Mesenchymal stem cell (in vitro differentiated cells and primary cell): Measurements from ENCODE around the gene FRMPD1.
A peak's percentile ranks its signal among the peaks of the same experiment; 100 is the strongest.
"Not testable (repeated sequence)": the region's sequence is repeated elsewhere in the genome, so short reads cannot be mapped to it uniquely, and the experiment has no call there.

Experiments used
- DNase-seq: peaks from one replicate; pipeline ENCODE4 v3.0.0-alpha.2; 2013
- H2AFZ ChIP-seq: one replicate; pipeline ENCODE4 v1.6.1; 2013; ENCODE audit warnings: low read depth, mild to moderate bottlenecking, control low read depth, inconsistent platforms, low read length, moderate library complexity
- H2AK5ac ChIP-seq: 2 replicates; pipeline ENCODE4 v1.6.1; 2013; ENCODE audit warnings: low read length, moderate library complexity, mild to moderate bottlenecking, inconsistent platforms; ENCODE audit not compliant: severe bottlenecking
- H2BK120ac ChIP-seq: one replicate; pipeline ENCODE4 v1.6.1; 2013; ENCODE audit warnings: low read depth, mild to moderate bottlenecking, inconsistent platforms, low read length, moderate library complexity
- H2BK12ac ChIP-seq, 2 experiments: one replicate each; pipeline ENCODE4 v1.6.1; 2013; ENCODE audit warnings: inconsistent platforms in 2 of 2, low read length in 2 of 2, mild to moderate bottlenecking in 2 of 2, moderate library complexity in 2 of 2, control low read depth in 1 of 2
- H2BK15ac ChIP-seq: one replicate; pipeline ENCODE4 v1.6.1; 2013; ENCODE audit warnings: mild to moderate bottlenecking, low read depth, inconsistent platforms; ENCODE audit not compliant: poor library complexity, severe bottlenecking
- H2BK5ac ChIP-seq: 2 replicates; pipeline ENCODE4 v1.6.1; 2013; ENCODE audit warnings: low read depth, mild to moderate bottlenecking, low read length, control low read depth, inconsistent platforms; ENCODE audit not compliant: poor library complexity, severe bottlenecking
- H3K14ac ChIP-seq, 2 experiments: one replicate each; pipeline ENCODE4 v1.6.1; 2013; ENCODE audit warnings: inconsistent platforms in 2 of 2, low read length in 2 of 2, control low read depth in 1 of 2, mild to moderate bottlenecking in 1 of 2, moderate library complexity in 1 of 2
- H3K18ac ChIP-seq, 2 experiments: one replicate each; pipeline ENCODE4 v1.6.1; 2013; ENCODE audit warnings: inconsistent platforms in 2 of 2, low read length in 2 of 2, control low read depth in 1 of 2, low read depth in 1 of 2, mild to moderate bottlenecking in 1 of 2
- H3K23ac ChIP-seq, 2 experiments: one replicate each; pipeline ENCODE4 v1.6.1; 2013; ENCODE audit warnings: inconsistent platforms in 2 of 2, low read length in 2 of 2, mild to moderate bottlenecking in 2 of 2, moderate library complexity in 2 of 2, control low read depth in 1 of 2
- H3K27ac ChIP-seq: 2 replicates; pipeline ENCODE4 v1.5.1; 2013; ENCODE audit warnings: mild to moderate bottlenecking, moderate library complexity, low read length, control low read depth, inconsistent platforms; ENCODE audit not compliant: poor library complexity, severe bottlenecking
- H3K27me3 ChIP-seq, 2 experiments: 2 replicates each; pipeline versions ENCODE4 v1.6.1 to v1.7.0; 2013; ENCODE audit warnings: low read length in 2 of 2, mild to moderate bottlenecking in 2 of 2, moderate library complexity in 2 of 2, control low read depth in 1 of 2, inconsistent platforms in 1 of 2; ENCODE audit not compliant: control insufficient read depth in 1 of 2, insufficient read depth in 1 of 2
- H3K36me3 ChIP-seq, 2 experiments: 2 replicates each; pipeline versions ENCODE4 v1.6.1 to v1.7.0; 2013; ENCODE audit warnings: low read length in 2 of 2, control low read depth in 1 of 2, inconsistent platforms in 1 of 2, low read depth in 1 of 2, mild to moderate bottlenecking in 1 of 2; ENCODE audit not compliant: insufficient read depth in 2 of 2, control insufficient read depth in 1 of 2
- H3K4ac ChIP-seq, 2 experiments: one replicate each; pipeline ENCODE4 v1.6.1; 2013; ENCODE audit warnings: inconsistent platforms in 2 of 2, low read length in 2 of 2, mild to moderate bottlenecking in 2 of 2, moderate library complexity in 2 of 2, control low read depth in 1 of 2, low read depth in 1 of 2
- H3K4me1 ChIP-seq: 2 replicates; pipeline ENCODE4 v1.6.1; 2013; ENCODE audit warnings: low read depth, low read length, control low read depth; ENCODE audit not compliant: control insufficient read depth, insufficient read depth
- H3K4me2 ChIP-seq: 2 replicates; pipeline ENCODE4 v1.6.1; 2013; ENCODE audit warnings: low read length, mild to moderate bottlenecking, inconsistent platforms; ENCODE audit not compliant: poor library complexity, severe bottlenecking
- H3K4me3 ChIP-seq, 2 experiments: 2 replicates each; pipeline versions ENCODE4 v1.5.1 to v1.7.0; 2013; ENCODE audit warnings: low read length in 2 of 2, mild to moderate bottlenecking in 2 of 2, control low read depth in 1 of 2, low read depth in 1 of 2; ENCODE audit not compliant: insufficient read depth in 1 of 2
- H3K79me1 ChIP-seq: replicated peaks from 2 replicates; pipeline ENCODE4 v1.6.1; 2013; ENCODE audit warnings: mild to moderate bottlenecking, control low read depth, low read length, inconsistent platforms; ENCODE audit not compliant: poor library complexity, severe bottlenecking
- H3K9ac ChIP-seq: 2 replicates; pipeline ENCODE4 v1.7.0; 2013; ENCODE audit warnings: mild to moderate bottlenecking, low read length, moderate library complexity
- H3K9me3 ChIP-seq: 2 replicates; pipeline ENCODE4 v1.7.0; 2013; ENCODE audit warnings: mild to moderate bottlenecking, low read length; ENCODE audit not compliant: control insufficient read depth
- H4K8ac ChIP-seq: one replicate; pipeline ENCODE4 v1.6.1; 2013; ENCODE audit warnings: inconsistent platforms, mild to moderate bottlenecking, low read length, moderate library complexity
- H4K91ac ChIP-seq: one replicate; pipeline ENCODE4 v1.6.1; 2013; ENCODE audit warnings: mild to moderate bottlenecking, low read length, inconsistent platforms
- WGBS: methylation state at CpG from one replicate; pipeline ENCODE4 v1.1.7; 2013; ENCODE audit warnings: mixed read lengths; 5-methylcytosine and 5-hydroxymethylcytosine counted together

FRMPD1 gene

DNA sequence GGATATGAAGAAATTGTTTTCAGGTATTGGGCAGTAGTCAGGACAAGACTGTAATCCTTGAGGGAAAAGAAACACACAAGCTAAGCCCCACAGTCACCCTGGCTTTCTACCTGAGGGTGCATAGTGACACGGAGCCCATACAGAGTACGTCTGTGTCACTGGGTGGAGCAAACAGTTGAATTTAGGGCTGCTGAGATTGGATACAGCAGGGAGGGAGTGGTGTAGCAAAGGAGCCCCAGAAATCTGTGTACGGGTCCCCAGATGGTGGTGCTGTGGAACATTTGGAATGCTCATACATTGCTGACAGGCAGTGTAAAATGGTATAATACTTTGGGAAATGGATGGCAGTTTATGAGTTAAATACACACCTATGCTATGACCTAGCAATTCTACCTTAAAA is 108.0 kb downstream of the FRMPD1 start:
- Histone ChIP-seq H3K14ac (no peak overlapping the region), H2BK15ac (no peak overlapping the region), H3K4ac (no peak overlapping the region), H3K9me3 (no peaks in the 10 kb centered on the region), H2BK12ac (no peak overlapping the region), H2AK5ac (no peak overlapping the region), H3K4me2 (no peak overlapping the region), H3K9ac (no peak overlapping the region), H3K4me3 (no peak overlapping the region), H3K4me1 (peaks cover 6% of the 10 kb centered on the region), H2BK120ac (no peak overlapping the region), H3K36me3 (peaks cover 0 to 13% of the 10 kb centered on the region in 2 experiments), H3K23ac (no peak overlapping the region), H3K79me1 (peaks cover 13% of the 10 kb centered on the region), H4K8ac (no peak overlapping the region), H3K27ac (no peak overlapping the region), H3K18ac (no peak overlapping the region), H4K91ac (no peak overlapping the region), H3K27me3 (no peaks in the 10 kb centered on the region), H2AFZ (no peak overlapping the region), H2BK5ac (no peak overlapping the region)
- DNase-seq = no peak
- WGBS = 86% methylated on average over 3 of the region's 3 CpGs

DNA sequence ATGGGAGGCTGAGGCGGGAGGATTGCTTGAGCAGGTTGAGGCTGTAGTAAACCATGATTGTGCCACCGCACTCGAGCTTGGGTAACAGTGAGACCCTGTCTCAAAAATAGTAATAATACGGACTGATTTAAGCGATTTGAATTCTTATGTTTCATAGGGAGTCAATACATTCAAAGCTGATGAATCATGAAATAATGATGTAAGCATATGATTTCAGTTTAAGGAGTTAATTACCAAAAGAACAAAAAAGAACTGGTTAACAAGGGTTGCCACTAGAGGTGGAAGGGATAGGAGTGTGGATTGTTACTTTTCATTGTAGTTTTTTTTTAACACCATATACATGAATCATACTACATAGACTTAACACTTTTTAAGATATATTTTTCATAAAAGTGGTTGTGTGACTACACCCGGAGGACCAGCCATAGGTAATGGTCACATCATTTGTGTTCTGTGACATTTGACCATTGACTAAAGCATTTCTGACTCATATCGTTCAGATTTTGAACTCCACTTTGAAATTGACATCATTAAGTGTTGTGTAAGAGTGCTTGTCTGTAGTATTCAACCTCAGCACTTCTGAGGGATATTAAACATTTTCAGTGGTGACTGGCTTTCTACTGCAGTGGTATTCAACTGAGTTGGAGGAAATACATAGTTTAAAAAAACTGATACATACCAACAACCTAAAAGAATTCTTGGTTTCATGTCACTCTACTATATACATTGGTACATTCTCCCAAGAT is 109.8 kb downstream of the FRMPD1 start:
- Histone ChIP-seq H2BK5ac (no peak overlapping the region), H3K18ac (no peak overlapping the region), H2AK5ac (no peak overlapping the region), H2AFZ (no peak overlapping the region), H3K27me3 (no peaks in the 10 kb centered on the region), H3K4me3 (no peak overlapping the region), H3K9me3 (no peaks in the 10 kb centered on the region), H2BK120ac (no peak overlapping the region), H2BK15ac (no peak overlapping the region), H3K36me3 (peaks cover 3 to 16% of the 10 kb centered on the region in 2 experiments), H3K14ac (no peak overlapping the region), H3K79me1 (peaks cover 11% of the 10 kb centered on the region), H4K8ac (no peak overlapping the region), H3K9ac (peak overlapping the region; percentile 44), H3K4ac (no peak overlapping the region), H3K23ac (no peak overlapping the region), H3K4me1 (peaks cover 6% of the 10 kb centered on the region), H3K27ac (no peak overlapping the region), H2BK12ac (no peak overlapping the region), H4K91ac (no peak overlapping the region), H3K4me2 (no peak overlapping the region)
- DNase-seq = peak; percentile 77
- 91% methylated on average over 5 of the region's 7 CpGs for WGBS

DNA sequence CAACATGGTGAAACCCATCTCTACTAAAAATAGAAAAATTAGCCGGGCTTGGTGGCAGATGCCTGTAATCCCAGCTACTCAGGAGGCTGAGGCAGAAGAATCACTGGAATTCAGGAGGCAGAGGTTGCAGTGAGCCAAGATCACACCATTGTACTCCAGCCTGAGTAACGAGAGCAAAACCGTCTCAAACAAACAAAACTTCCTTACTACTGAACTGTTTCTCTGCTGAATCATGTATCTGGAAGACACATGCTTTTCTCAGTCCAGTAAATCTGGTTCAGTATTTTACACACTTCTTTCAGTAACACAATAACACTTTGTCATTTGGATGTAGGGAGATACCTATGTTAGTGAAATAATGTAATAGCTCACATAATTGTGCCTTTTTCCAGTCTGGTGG is 110.8 kb downstream of the FRMPD1 start:
- H2AK5ac ChIP-seq = no peak overlapping the region
- no peak overlapping the region for H2AFZ ChIP-seq

DNA sequence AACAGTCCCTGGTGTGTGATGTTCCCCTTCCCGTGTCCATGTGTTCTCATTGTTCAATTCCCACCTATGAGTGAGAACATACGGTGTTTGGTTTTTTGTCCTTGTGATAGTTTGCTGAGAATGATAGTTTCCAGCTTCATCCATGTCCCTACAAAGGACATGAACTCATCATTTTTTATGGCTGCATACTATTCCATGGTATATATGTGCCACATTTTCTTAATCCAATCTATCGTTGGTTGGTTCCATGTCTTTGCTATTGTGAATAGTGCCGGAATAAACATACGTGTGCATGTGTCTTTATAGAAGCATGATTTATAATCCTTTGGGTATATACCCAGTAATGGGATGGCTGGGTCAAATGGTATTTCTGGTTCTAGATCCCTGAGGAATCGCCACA is 114.5 kb downstream of the FRMPD1 start:
- H3K9me3 ChIP-seq, H2BK5ac ChIP-seq, H2BK12ac ChIP-seq, H4K91ac ChIP-seq, H2AK5ac ChIP-seq, H4K8ac ChIP-seq, H3K4ac ChIP-seq, H3K4me3 ChIP-seq, H2BK15ac ChIP-seq, H3K4me2 ChIP-seq, H3K27ac ChIP-seq, H3K23ac ChIP-seq, H3K27me3 ChIP-seq, H3K79me1 ChIP-seq, H3K9ac ChIP-seq, H3K4me1 ChIP-seq, H3K14ac ChIP-seq, H2BK120ac ChIP-seq, DNase-seq, H3K18ac ChIP-seq, H2AFZ ChIP-seq: not testable (repeated sequence)
- 100% methylated on average over 4 of the region's 6 CpGs for WGBS
- H3K36me3 ChIP-seq = peaks cover 8 to 29% of the 10 kb centered on the region in 2 experiments

More for the DNA sequence above, 110.8 kb downstream of the FRMPD1 start:
- no peak overlapping the region for H2BK15ac ChIP-seq
- no peak overlapping the region for H4K91ac ChIP-seq
- H3K4ac ChIP-seq = no peak overlapping the region
- DNase-seq = peak; percentile 56
- peaks cover 9% of the 10 kb centered on the region for H3K79me1 ChIP-seq
- no peak overlapping the region for H3K14ac ChIP-seq
- 42% methylated on average over 3 of the region's 3 CpGs for WGBS
- H2BK5ac ChIP-seq = no peak overlapping the region
- no peak overlapping the region for H2BK12ac ChIP-seq
- H3K4me1 ChIP-seq = peaks cover 6% of the 10 kb centered on the region
- no peaks in the 10 kb centered on the region for H3K27me3 ChIP-seq
- H3K18ac ChIP-seq = no peak overlapping the region
- H3K23ac ChIP-seq = no peak overlapping the region
- no peak overlapping the region for H3K4me3 ChIP-seq
- no peaks in the 10 kb centered on the region for H3K9me3 ChIP-seq
- no peak overlapping the region for H3K4me2 ChIP-seq
- peak overlapping the region; percentile 13 for H3K9ac ChIP-seq
- no peak overlapping the region for H2BK120ac ChIP-seq
- H3K27ac ChIP-seq = no peak overlapping the region
- peaks cover 3 to 16% of the 10 kb centered on the region in 2 experiments for H3K36me3 ChIP-seq
- no peak overlapping the region for H4K8ac ChIP-seq
